HL-60 (cell line): ENCODE measurements around the gene POC1A.

ENCODE experiments used
- DNase-seq, 2 experiments: peaks; one replicate each; pipeline ENCODE4 v3.0.0-alpha.2; 2010 to 2020; ENCODE audit warnings: low read depth in 1 of 2, low spot score in 1 of 2
- H3K27ac ChIP-seq: fragments of 250-450 bp; sonication (Bioruptor Pico); replicated peaks from 2 replicates; pipeline ENCODE4 v1.5.1; 2020; ENCODE audit warnings: mild to moderate bottlenecking, moderate library complexity
- H3K27me3 ChIP-seq: fragments of 250-450 bp; sonication (Bioruptor Pico); 2 replicates; pipeline ENCODE4 v1.5.1; 2021; ENCODE audit warnings: mild to moderate bottlenecking, moderate library complexity; ENCODE audit not compliant: insufficient read depth, poor library complexity, severe bottlenecking
- H3K4me3 ChIP-seq: replicated peaks from 2 replicates; pipeline ENCODE4 v1.5.1; 2011; ENCODE audit warnings: mild to moderate bottlenecking, control low read depth, low read length; ENCODE audit not compliant: insufficient read depth
- GABPA ChIP-seq: IDR thresholded peaks from 2 replicates; pipeline ENCODE4 v1.6.1; 2012; ENCODE audit warnings: low read depth
- POLR2AphosphoS5 ChIP-seq: IDR thresholded peaks from 2 replicates; pipeline ENCODE4 v1.6.1; 2012; ENCODE audit warnings: low read depth
- SPI1 ChIP-seq: IDR thresholded peaks from 2 replicates; pipeline ENCODE4 v1.6.1; 2012; ENCODE audit warnings: low read depth, mild to moderate bottlenecking, borderline replicate concordance
- TF ChIP-seq, protein P1 (sequence below): IDR thresholded peaks from one replicate; pipeline ENCODE4 v1.5.1; 2011; ENCODE audit warnings: low read length, control low read depth, inconsistent platforms; ENCODE audit not compliant: insufficient read depth
- TF ChIP-seq, protein P2 (sequence below): IDR thresholded peaks from 2 replicates; pipeline ENCODE4 v1.6.1; 2012; ENCODE audit warnings: low read depth; ENCODE audit not compliant: insufficient replicate concordance

POC1A gene

DNA sequence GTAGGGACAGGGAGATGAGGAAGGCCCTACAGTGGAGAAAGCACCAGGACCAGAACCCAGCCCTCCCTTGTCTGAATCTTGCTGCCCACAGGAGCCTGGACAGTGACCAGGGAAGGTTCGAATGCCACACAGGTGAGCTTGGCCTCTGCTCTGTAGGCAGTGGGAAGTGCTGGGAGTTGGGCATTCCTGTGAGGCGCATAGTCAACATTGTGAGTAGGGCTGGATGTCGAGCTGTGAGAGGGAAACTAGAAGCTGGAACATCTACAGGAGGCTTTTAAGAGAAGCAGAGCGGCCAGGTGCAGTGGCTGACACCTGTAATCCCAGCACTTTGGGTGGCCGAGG is 23.4 kb upstream of the POC1A start:
- TF ChIP-seq POLR2AphosphoS5 (no peak), SPI1 (no peak), GABPA (no peak)
- TF ChIP-seq, protein P1, sequence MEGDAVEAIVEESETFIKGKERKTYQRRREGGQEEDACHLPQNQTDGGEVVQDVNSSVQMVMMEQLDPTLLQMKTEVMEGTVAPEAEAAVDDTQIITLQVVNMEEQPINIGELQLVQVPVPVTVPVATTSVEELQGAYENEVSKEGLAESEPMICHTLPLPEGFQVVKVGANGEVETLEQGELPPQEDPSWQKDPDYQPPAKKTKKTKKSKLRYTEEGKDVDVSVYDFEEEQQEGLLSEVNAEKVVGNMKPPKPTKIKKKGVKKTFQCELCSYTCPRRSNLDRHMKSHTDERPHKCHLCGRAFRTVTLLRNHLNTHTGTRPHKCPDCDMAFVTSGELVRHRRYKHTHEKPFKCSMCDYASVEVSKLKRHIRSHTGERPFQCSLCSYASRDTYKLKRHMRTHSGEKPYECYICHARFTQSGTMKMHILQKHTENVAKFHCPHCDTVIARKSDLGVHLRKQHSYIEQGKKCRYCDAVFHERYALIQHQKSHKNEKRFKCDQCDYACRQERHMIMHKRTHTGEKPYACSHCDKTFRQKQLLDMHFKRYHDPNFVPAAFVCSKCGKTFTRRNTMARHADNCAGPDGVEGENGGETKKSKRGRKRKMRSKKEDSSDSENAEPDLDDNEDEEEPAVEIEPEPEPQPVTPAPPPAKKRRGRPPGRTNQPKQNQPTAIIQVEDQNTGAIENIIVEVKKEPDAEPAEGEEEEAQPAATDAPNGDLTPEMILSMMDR, result no peak
- TF ChIP-seq, protein P2, sequence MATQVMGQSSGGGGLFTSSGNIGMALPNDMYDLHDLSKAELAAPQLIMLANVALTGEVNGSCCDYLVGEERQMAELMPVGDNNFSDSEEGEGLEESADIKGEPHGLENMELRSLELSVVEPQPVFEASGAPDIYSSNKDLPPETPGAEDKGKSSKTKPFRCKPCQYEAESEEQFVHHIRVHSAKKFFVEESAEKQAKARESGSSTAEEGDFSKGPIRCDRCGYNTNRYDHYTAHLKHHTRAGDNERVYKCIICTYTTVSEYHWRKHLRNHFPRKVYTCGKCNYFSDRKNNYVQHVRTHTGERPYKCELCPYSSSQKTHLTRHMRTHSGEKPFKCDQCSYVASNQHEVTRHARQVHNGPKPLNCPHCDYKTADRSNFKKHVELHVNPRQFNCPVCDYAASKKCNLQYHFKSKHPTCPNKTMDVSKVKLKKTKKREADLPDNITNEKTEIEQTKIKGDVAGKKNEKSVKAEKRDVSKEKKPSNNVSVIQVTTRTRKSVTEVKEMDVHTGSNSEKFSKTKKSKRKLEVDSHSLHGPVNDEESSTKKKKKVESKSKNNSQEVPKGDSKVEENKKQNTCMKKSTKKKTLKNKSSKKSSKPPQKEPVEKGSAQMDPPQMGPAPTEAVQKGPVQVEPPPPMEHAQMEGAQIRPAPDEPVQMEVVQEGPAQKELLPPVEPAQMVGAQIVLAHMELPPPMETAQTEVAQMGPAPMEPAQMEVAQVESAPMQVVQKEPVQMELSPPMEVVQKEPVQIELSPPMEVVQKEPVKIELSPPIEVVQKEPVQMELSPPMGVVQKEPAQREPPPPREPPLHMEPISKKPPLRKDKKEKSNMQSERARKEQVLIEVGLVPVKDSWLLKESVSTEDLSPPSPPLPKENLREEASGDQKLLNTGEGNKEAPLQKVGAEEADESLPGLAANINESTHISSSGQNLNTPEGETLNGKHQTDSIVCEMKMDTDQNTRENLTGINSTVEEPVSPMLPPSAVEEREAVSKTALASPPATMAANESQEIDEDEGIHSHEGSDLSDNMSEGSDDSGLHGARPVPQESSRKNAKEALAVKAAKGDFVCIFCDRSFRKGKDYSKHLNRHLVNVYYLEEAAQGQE, result no peak
- no peak for DNase-seq
- no peak overlapping the region for H3K27ac ChIP-seq

DNA sequence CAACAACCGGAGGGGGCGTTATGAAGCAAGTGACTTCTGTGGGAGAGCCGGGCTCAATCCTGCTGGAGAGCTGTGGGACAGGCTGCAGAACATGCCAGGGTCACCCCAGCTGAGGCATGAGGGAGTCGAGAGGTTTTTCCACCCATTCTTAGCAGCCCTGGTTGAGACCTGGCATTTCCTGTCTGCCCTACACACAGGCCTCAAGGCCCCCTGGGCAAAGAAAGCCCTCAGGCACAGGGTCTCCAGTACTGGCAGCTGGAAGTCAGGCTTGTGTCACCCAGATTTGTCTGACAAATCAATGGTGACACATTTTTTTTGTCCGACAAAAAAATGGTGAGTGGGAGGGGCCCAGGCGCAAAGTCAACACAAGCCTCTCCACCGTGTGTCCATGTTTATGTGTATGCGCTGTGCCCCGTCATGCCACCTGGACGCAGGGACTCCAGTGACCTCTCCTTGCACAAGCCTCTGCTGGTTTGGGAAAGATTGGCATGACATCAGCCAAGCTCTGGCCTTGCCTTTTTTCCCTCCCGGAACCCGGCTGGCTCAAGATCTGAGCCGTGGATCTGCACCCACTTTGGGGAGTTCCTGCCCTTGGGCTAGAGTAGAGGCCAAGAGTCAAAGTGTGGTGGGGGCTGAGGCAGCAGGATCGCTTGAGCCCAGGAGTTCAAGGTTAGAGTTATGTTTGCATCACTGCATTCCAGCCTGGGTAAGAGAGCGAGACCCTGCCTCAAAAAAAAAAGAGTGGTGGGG is 22.9 kb upstream of the POC1A start:
- no peaks in the 10 kb centered on the region for H3K27me3 ChIP-seq
- TF ChIP-seq, protein P1, result no peak
- TF ChIP-seq, protein P2, result no peak
- no peak for TF ChIP-seq SPI1
- DNase-seq, result no peak
- no peak overlapping the region for H3K27ac ChIP-seq
- no peak overlapping the region for H3K4me3 ChIP-seq

More for the DNA sequence above, 23.4 kb upstream of the POC1A start:
- no peak overlapping the region for H3K4me3 ChIP-seq
- no peaks in the 10 kb centered on the region for H3K27me3 ChIP-seq

DNA sequence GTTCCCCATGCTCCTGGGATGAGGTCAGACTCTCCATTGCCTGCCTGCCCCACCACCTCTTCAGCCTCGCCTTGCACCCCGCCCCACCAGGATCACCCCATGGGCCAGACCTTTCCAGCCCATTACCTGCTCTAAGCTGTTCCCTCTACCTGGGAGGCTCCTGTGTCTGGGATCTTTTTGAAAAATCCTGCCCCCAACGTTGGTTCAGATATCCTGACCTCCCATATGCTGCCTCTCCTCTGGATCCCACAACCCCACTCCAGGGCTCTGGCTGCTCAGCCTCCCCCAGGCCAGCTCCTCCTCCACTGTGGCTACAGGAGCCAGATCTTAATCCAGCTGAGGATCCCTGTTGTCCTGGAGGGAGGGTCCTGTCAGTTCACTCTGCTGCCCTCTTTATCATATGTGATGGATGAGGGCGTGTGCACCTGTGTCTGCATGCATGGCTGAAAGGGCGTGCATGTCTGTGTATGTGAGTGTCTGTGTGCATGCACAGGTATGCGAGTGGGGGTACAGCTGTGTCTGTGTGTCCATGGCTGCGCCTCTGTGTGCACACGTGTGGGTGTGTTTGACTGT is 22.0 kb upstream of the POC1A start:
- DNase-seq, result no peak
- no peak overlapping the region for H3K4me3 ChIP-seq
- TF ChIP-seq SPI1 (no peak), POLR2AphosphoS5 (no peak)
- TF ChIP-seq, protein P2, result no peak
- TF ChIP-seq, protein P1, result no peak
- no peaks in the 10 kb centered on the region for H3K27me3 ChIP-seq
- H3K27ac ChIP-seq, result no peak overlapping the region
